Activated naive CD4-positive, alpha-beta T cell treated with anti-CD3 and anti-CD28 coated beads, Interleukin-2, amount 50 U/mL, for 24 hours (primary cell): ENCODE results near the gene ENPP3.

ENCODE experiments used
- H3K27ac Mint-ChIP-seq: one replicate; pipeline ENCODE4 v1.8.0; 2021; ENCODE audit warnings: mild to moderate bottlenecking, mixed read lengths
- H3K27me3 Mint-ChIP-seq: one replicate; pipeline ENCODE4 v1.8.0; 2021; ENCODE audit warnings: mixed read lengths
- H3K36me3 Mint-ChIP-seq: one replicate; pipeline ENCODE4 v1.8.0; 2021; ENCODE audit warnings: mixed read lengths
- H3K4me1 Mint-ChIP-seq: one replicate; pipeline ENCODE4 v1.8.0; 2021; ENCODE audit warnings: mixed read lengths
- H3K4me3 Mint-ChIP-seq: one replicate; pipeline ENCODE4 v1.8.0; 2021; ENCODE audit warnings: mild to moderate bottlenecking, mixed read lengths
- H3K9me3 Mint-ChIP-seq: one replicate; pipeline ENCODE4 v1.8.0; 2021; ENCODE audit warnings: mixed read lengths

The ENPP3 gene

GRCh38 chr6:131755597-131755996 lies 118.5 kb downstream of the ENPP3 start:
- Mint-ChIP-seq H3K36me3 (no peaks in the 10 kb centered on the region), H3K27ac (no peak overlapping the region), H3K4me1 (no peaks in the 10 kb centered on the region), H3K4me3 (no peak overlapping the region), H3K9me3 (no peaks in the 10 kb centered on the region), H3K27me3 (peaks cover 8% of the 10 kb centered on the region)

DNA sequence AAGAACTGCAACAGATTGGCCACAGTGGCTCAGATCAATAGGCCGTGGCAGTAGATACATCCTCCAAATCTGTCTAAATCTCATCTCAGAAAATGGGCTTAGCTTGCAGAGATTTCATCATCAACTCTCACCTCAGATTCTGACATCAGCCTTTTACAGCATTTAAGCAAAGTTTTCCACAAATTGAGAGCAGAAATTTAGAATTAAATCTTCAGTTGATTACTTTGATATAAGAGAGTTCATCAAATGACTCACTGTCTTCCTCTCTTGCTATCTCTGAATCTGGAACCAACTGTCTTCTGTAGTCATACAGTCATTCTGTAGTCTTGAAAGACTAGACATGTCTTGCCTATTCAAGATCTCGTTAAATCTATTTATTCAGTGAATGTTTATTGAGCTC lies 118.9 kb downstream of the ENPP3 start:
- Mint-ChIP-seq H3K4me3 (no peak overlapping the region), H3K9me3 (no peaks in the 10 kb centered on the region), H3K36me3 (no peaks in the 10 kb centered on the region), H3K4me1 (no peaks in the 10 kb centered on the region), H3K27ac (no peak overlapping the region), H3K27me3 (peaks cover 8% of the 10 kb centered on the region)

- Mint-ChIP-seq H3K4me3 (no peak overlapping the region), H3K4me1 (no peaks in the 10 kb centered on the region), H3K9me3 (no peaks in the 10 kb centered on the region), H3K27me3 (peaks cover 7% of the 10 kb centered on the region), H3K27ac (no peak overlapping the region), H3K36me3 (no peaks in the 10 kb centered on the region)
Observed at GRCh38 chr6:131758920-131759319, 121.8 kb downstream of the ENPP3 start.

GRCh38 chr6:131761060-131761761 lies 124.1 kb downstream of the ENPP3 start:
- H3K27ac Mint-ChIP-seq, result no peak overlapping the region
- H3K27me3 Mint-ChIP-seq, result peaks cover 9% of the 10 kb centered on the region
- no peaks in the 10 kb centered on the region for H3K36me3 Mint-ChIP-seq
- no peaks in the 10 kb centered on the region for H3K9me3 Mint-ChIP-seq
- no peaks in the 10 kb centered on the region for H3K4me1 Mint-ChIP-seq
- H3K4me3 Mint-ChIP-seq, result no peak overlapping the region

DNA sequence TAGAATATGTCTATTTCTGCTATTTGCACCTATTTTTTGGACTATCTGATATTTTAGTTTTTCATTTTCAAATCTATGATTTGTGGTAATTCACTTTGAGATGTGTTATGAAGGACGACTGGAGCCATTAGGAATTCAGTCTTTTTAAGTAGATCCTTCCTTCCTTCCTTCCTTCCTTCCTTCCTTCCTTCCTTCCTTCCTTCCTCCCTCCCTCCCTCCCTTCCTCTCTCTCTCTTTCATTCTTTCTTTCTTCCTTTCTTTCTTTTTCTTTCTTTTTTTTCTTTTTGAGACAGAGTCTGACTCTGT lies 124.6 kb downstream of the ENPP3 start:
- Mint-ChIP-seq H3K36me3 (no peaks in the 10 kb centered on the region), H3K27me3 (peaks cover 8% of the 10 kb centered on the region), H3K9me3 (no peaks in the 10 kb centered on the region), H3K4me1 (no peaks in the 10 kb centered on the region), H3K4me3 (no peak overlapping the region), H3K27ac (no peak overlapping the region)

GRCh38 chr6:131762984-131763383 lies 125.9 kb downstream of the ENPP3 start:
- H3K4me1 Mint-ChIP-seq, result no peaks in the 10 kb centered on the region
- H3K36me3 Mint-ChIP-seq, result no peaks in the 10 kb centered on the region
- H3K27ac Mint-ChIP-seq, result no peak overlapping the region
- peaks cover 8% of the 10 kb centered on the region for H3K27me3 Mint-ChIP-seq
- no peak overlapping the region for H3K4me3 Mint-ChIP-seq
- H3K9me3 Mint-ChIP-seq, result no peaks in the 10 kb centered on the region

DNA sequence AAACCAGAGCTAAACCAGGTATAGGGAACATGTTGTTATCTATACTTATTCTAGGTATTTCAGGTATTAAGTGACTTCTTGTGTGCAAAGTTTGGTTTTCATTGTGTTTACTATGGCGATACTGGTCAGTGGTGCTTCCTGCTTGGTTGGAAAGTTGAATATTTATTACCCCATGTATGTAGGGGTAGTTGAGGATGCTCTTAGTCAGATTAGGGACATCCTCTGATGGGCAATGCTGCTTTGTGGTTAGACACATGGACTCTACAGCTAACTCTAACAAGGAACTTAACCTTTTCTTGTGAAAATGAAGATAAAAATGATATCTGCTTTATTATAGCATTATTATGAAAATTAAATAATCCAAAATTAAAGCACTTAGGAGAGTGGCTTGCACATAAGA lies 126.6 kb downstream of the ENPP3 start:
- H3K36me3 Mint-ChIP-seq, result no peaks in the 10 kb centered on the region

DNA sequence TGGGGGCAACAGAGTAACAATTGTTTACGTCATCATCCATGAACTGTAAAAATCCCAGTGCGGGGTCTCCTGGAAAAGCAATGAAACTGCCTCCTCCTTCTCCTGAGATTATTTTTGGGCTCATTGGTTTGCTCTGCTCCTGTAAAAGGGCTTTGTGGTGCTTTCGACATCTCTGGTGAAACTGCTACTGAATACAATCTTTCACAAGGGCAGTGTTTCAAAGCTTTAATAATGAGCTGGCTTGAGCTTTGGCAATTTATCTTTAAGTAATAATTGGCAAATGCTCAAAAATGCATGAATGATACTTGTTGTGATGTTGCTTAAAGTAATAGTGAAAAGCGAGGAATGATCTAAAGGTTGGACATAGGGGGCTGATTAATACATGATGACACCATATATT lies 127.2 kb downstream of the ENPP3 start:
- no peak overlapping the region for H3K4me3 Mint-ChIP-seq
- H3K27me3 Mint-ChIP-seq, result peaks cover 10% of the 10 kb centered on the region
- H3K27ac Mint-ChIP-seq, result no peak overlapping the region
- no peaks in the 10 kb centered on the region for H3K36me3 Mint-ChIP-seq
- H3K4me1 Mint-ChIP-seq, result no peaks in the 10 kb centered on the region
- H3K9me3 Mint-ChIP-seq, result no peaks in the 10 kb centered on the region

More for the DNA sequence above, 126.6 kb downstream of the ENPP3 start:
- Mint-ChIP-seq H3K9me3 (no peaks in the 10 kb centered on the region), H3K4me3 (no peak overlapping the region), H3K4me1 (no peaks in the 10 kb centered on the region), H3K27ac (no peak overlapping the region), H3K27me3 (peaks cover 10% of the 10 kb centered on the region)

DNA sequence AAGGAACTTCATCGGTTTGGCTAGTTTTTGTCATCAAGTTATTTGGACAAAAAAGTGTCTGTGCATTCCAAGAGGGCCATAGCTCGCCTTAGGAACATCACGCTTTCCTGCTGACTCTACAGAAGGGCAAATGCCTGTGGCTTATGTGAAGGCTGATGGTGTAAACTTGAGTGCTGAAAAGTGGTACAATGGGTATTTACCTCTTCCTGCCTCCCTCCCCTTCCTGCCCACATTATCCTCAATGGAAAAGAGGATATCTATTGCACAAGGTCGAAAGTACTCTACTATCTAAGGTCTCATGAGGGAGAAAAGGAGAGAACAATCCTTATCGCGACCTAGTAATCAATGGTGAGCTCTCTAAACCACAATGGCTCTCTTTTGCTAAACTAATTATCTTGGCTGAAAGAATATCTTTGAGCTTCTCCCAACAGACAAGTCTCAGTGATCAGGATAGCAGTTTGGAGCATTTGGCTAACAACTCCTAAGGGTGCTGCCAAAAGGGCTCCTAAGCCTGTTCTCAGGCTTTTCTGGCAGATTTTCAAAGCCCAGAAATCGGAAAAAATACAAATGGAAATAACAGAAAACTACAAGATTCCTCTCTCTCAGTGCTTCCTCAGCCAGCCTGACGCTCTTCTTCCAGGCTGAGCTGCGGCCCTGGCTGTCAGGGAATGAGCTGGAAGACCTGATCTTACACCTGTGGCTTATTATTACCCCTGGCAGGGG lies 128.1 kb downstream of the ENPP3 start:
- peaks cover 14% of the 10 kb centered on the region for H3K27me3 Mint-ChIP-seq
- H3K4me1 Mint-ChIP-seq, result no peaks in the 10 kb centered on the region
- no peaks in the 10 kb centered on the region for H3K9me3 Mint-ChIP-seq
- no peak overlapping the region for H3K4me3 Mint-ChIP-seq
- H3K27ac Mint-ChIP-seq, result no peak overlapping the region
- H3K36me3 Mint-ChIP-seq, result no peaks in the 10 kb centered on the region

- Mint-ChIP-seq H3K36me3 (no peaks in the 10 kb centered on the region), H3K9me3 (no peaks in the 10 kb centered on the region), H3K4me1 (no peaks in the 10 kb centered on the region), H3K27ac (no peak overlapping the region), H3K27me3 (peaks cover 14% of the 10 kb centered on the region), H3K4me3 (no peak overlapping the region)
Observed at GRCh38 chr6:131765804-131766135, 128.7 kb downstream of the ENPP3 start.

- Mint-ChIP-seq H3K4me3 (no peak overlapping the region), H3K4me1 (no peaks in the 10 kb centered on the region), H3K9me3 (no peaks in the 10 kb centered on the region), H3K27ac (no peak overlapping the region), H3K36me3 (no peaks in the 10 kb centered on the region), H3K27me3 (peaks cover 14% of the 10 kb centered on the region)
Observed at GRCh38 chr6:131766631-131767030, 129.5 kb downstream of the ENPP3 start.

GRCh38 chr6:131768964-131769363 lies 131.9 kb downstream of the ENPP3 start:
- peaks cover 13% of the 10 kb centered on the region for H3K27me3 Mint-ChIP-seq
- H3K36me3 Mint-ChIP-seq, result no peaks in the 10 kb centered on the region
- H3K4me1 Mint-ChIP-seq, result no peaks in the 10 kb centered on the region
- no peak overlapping the region for H3K27ac Mint-ChIP-seq
- no peak overlapping the region for H3K4me3 Mint-ChIP-seq
- no peaks in the 10 kb centered on the region for H3K9me3 Mint-ChIP-seq

DNA sequence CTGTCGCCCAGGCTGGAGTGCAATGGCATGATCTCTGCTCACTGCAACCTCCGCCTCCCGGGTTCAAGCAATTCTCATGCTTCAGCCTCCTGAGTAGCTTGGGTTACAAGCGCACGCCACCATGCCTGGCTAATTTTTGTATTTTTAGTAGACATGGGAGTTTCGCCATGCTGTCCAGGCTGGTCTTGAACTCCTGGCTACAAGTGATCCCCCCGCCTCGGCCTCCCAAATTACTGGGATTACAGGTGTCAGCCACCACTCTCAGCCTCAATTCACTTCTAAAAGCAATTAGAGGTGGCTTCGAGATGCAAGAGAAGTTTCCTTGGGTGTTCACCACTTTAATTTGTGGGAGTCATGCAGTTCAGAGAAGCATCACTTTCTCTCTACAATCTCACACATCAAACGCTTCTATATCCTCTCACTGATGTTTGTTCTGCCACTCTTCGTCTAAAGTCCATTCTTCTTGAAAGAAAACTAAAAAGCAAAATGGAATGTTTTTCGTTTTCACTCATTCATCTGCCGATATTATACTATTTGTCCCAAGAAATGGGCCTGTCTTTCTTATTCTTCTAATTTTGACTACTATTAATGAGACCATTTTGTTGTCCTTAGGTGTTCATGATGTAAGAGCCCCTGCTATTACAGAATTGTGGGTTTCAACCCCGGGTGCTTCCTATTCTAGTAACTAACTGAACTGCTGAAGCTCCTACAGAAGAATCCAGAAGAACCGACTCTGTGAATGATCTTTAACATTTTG lies 132.5 kb downstream of the ENPP3 start:
- no peak overlapping the region for H3K4me3 Mint-ChIP-seq
- H3K27ac Mint-ChIP-seq, result no peak overlapping the region
- H3K4me1 Mint-ChIP-seq, result no peaks in the 10 kb centered on the region
- H3K9me3 Mint-ChIP-seq, result no peaks in the 10 kb centered on the region
- H3K36me3 Mint-ChIP-seq, result no peaks in the 10 kb centered on the region
- peaks cover 13% of the 10 kb centered on the region for H3K27me3 Mint-ChIP-seq

GRCh38 chr6:131770776-131771175 lies 133.7 kb downstream of the ENPP3 start:
- H3K36me3 Mint-ChIP-seq, result no peaks in the 10 kb centered on the region
- no peak overlapping the region for H3K27ac Mint-ChIP-seq
- H3K27me3 Mint-ChIP-seq, result peaks cover 11% of the 10 kb centered on the region
- H3K4me1 Mint-ChIP-seq, result no peaks in the 10 kb centered on the region
- H3K9me3 Mint-ChIP-seq, result no peaks in the 10 kb centered on the region
- no peak overlapping the region for H3K4me3 Mint-ChIP-seq

GRCh38 chr6:131773284-131773950 lies 136.3 kb downstream of the ENPP3 start:
- Mint-ChIP-seq H3K27ac (no peak overlapping the region), H3K4me1 (no peaks in the 10 kb centered on the region), H3K27me3 (peaks cover 9% of the 10 kb centered on the region), H3K4me3 (no peak overlapping the region), H3K36me3 (no peaks in the 10 kb centered on the region), H3K9me3 (no peaks in the 10 kb centered on the region)

- H3K4me1 Mint-ChIP-seq, result no peaks in the 10 kb centered on the region
- H3K9me3 Mint-ChIP-seq, result no peaks in the 10 kb centered on the region
- H3K4me3 Mint-ChIP-seq, result no peak overlapping the region
- no peak overlapping the region for H3K27ac Mint-ChIP-seq
- H3K36me3 Mint-ChIP-seq, result no peaks in the 10 kb centered on the region
- H3K27me3 Mint-ChIP-seq, result peaks cover 7% of the 10 kb centered on the region
Observed at GRCh38 chr6:131775886-131776285, 138.8 kb downstream of the ENPP3 start.
